H9 (cell line): ENCODE results near the gene KCNIP1. TPM values are rescaled to one million over a fixed set of nuclear protein-coding genes. Genes with fewer than 3 reads are reported as not detected.

Source experiments
- DNase-seq: peaks from one replicate; pipeline ENCODE4 v3.0.0-alpha.2; 2017
- H2AFZ ChIP-seq: one replicate; pipeline ENCODE4 v1.6.1; 2013; ENCODE audit warnings: mild to moderate bottlenecking, low read length, control low read depth, moderate library complexity
- H2AK5ac ChIP-seq: 2 replicates; pipeline ENCODE4 v1.6.1; 2013; ENCODE audit warnings: low read length, control low read depth, mixed read lengths; ENCODE audit not compliant: insufficient read length
- H2BK120ac ChIP-seq: one replicate; pipeline ENCODE4 v1.6.1; 2013; ENCODE audit warnings: low read depth, mild to moderate bottlenecking, low read length, control low read depth, inconsistent platforms; ENCODE audit not compliant: poor library complexity, severe bottlenecking
- H2BK12ac ChIP-seq: 2 replicates; pipeline ENCODE4 v1.6.1; 2013; ENCODE audit warnings: low read length, control low read depth, mixed read lengths, low read depth; ENCODE audit not compliant: insufficient read length
- H2BK15ac ChIP-seq: 2 replicates; pipeline ENCODE4 v1.6.1; 2013; ENCODE audit warnings: low read depth, low read length, control low read depth
- H2BK20ac ChIP-seq: one replicate; pipeline ENCODE4 v1.6.1; 2013; ENCODE audit warnings: low read depth, mild to moderate bottlenecking, low read length, control low read depth, inconsistent platforms; ENCODE audit not compliant: poor library complexity, severe bottlenecking
- H2BK5ac ChIP-seq: 2 replicates; pipeline ENCODE4 v1.6.1; 2013; ENCODE audit warnings: low read length, control low read depth, mixed read lengths; ENCODE audit not compliant: insufficient read length
- H3K14ac ChIP-seq: 2 replicates; pipeline ENCODE4 v1.6.1; 2013; ENCODE audit warnings: low read length, control low read depth; ENCODE audit not compliant: insufficient read depth
- H3K18ac ChIP-seq: 2 replicates; pipeline ENCODE4 v1.6.1; 2013; ENCODE audit warnings: low read depth, mild to moderate bottlenecking, mixed read lengths, low read length, control low read depth; ENCODE audit not compliant: insufficient read length
- H3K23ac ChIP-seq: 2 replicates; pipeline ENCODE4 v1.6.1; 2013; ENCODE audit warnings: low read length, control low read depth, mixed read lengths, low read depth; ENCODE audit not compliant: insufficient read length
- H3K23me2 ChIP-seq: 2 replicates; pipeline ENCODE4 v1.6.1; 2013; ENCODE audit warnings: low read depth, mild to moderate bottlenecking, mixed read lengths, low read length, control low read depth; ENCODE audit not compliant: insufficient read length, poor library complexity, severe bottlenecking
- H3K27ac ChIP-seq: 2 replicates; pipeline ENCODE4 v1.5.1; 2013; ENCODE audit warnings: low read length, control low read depth, mixed read lengths, low read depth; ENCODE audit not compliant: insufficient read length
- H3K27me3 ChIP-seq: 2 replicates; pipeline ENCODE4 v1.6.1; 2013; ENCODE audit warnings: low read length, control low read depth, inconsistent platforms; ENCODE audit not compliant: insufficient read depth
- H3K4ac ChIP-seq: 2 replicates; pipeline ENCODE4 v1.6.1; 2013; ENCODE audit warnings: low read depth, mild to moderate bottlenecking, control low read depth, inconsistent platforms, low read length, moderate library complexity
- H3K4me1 ChIP-seq: 2 replicates; pipeline ENCODE4 v1.6.1; 2013; ENCODE audit warnings: low read length, control low read depth, inconsistent platforms; ENCODE audit not compliant: insufficient read depth
- H3K4me2 ChIP-seq: 2 replicates; pipeline ENCODE4 v1.6.1; 2013; ENCODE audit warnings: low read length, control low read depth, mixed read lengths; ENCODE audit not compliant: insufficient read length, insufficient read depth
- H3K56ac ChIP-seq: 2 replicates; pipeline ENCODE4 v1.6.1; 2013; ENCODE audit warnings: low read depth, mild to moderate bottlenecking, mixed read lengths, low read length, control low read depth; ENCODE audit not compliant: insufficient read length
- H3K79me1 ChIP-seq: 2 replicates; pipeline ENCODE4 v1.6.1; 2013; ENCODE audit warnings: low read depth, mild to moderate bottlenecking, moderate library complexity, low read length, control low read depth, inconsistent platforms; ENCODE audit not compliant: insufficient read depth, poor library complexity, severe bottlenecking
- H3K79me2 ChIP-seq: 2 replicates; pipeline ENCODE4 v1.6.1; 2013; ENCODE audit warnings: low read length, control low read depth, inconsistent platforms; ENCODE audit not compliant: insufficient read depth
- H3K9ac ChIP-seq: 2 replicates; pipeline ENCODE4 v1.6.1; 2013; ENCODE audit warnings: low read length, control low read depth, mixed read lengths; ENCODE audit not compliant: insufficient read length; ENCODE audit errors: extremely low read depth
- H3K9me3 ChIP-seq: one replicate; pipeline ENCODE4 v1.6.1; 2013; ENCODE audit warnings: low read depth, low read length, inconsistent platforms; ENCODE audit not compliant: control insufficient read depth
- H3T11ph ChIP-seq: one replicate; pipeline ENCODE4 v1.6.1; 2013; ENCODE audit warnings: mild to moderate bottlenecking, low read length, control low read depth, inconsistent platforms
- H4K20me1 ChIP-seq: one replicate; pipeline ENCODE4 v1.6.1; 2013; ENCODE audit not compliant: control insufficient read depth, insufficient read length, insufficient read depth
- H4K5ac ChIP-seq: 2 replicates; pipeline ENCODE4 v1.6.1; 2013; ENCODE audit warnings: low read depth, mild to moderate bottlenecking, mixed read lengths, low read length, control low read depth; ENCODE audit not compliant: insufficient read length
- H4K8ac ChIP-seq: replicated peaks from 2 replicates; pipeline ENCODE4 v1.6.1; 2013; ENCODE audit warnings: low read length, control low read depth, mixed read lengths, low read depth; ENCODE audit not compliant: insufficient read length
- H4K91ac ChIP-seq: 2 replicates; pipeline ENCODE4 v1.6.1; 2013; ENCODE audit warnings: low read depth, mild to moderate bottlenecking, moderate library complexity, mixed read lengths, low read length, control low read depth; ENCODE audit not compliant: insufficient read length
- H3K27ac Mint-ChIP-seq, 3 experiments: 2 replicates in 2 of 3; 3 replicates in 1 of 3; pipeline ENCODE4 v1.8.0; 2020 to 2021; ENCODE audit warnings: mixed read lengths in 3 of 3, mild to moderate bottlenecking in 1 of 3, moderate library complexity in 1 of 3
- H3K27me3 Mint-ChIP-seq: 2 replicates; pipeline ENCODE4 v1.8.0; 2021; ENCODE audit warnings: low read depth, mild to moderate bottlenecking, moderate library complexity, mixed read lengths
- H3K36me3 Mint-ChIP-seq, 3 experiments: 2 replicates in 2 of 3; 3 replicates in 1 of 3; pipeline ENCODE4 v1.8.0; 2020 to 2021; ENCODE audit warnings: low read depth in 3 of 3, mixed read lengths in 3 of 3; ENCODE audit not compliant: insufficient read depth in 1 of 3
- H3K4me1 Mint-ChIP-seq, 2 experiments: 2 replicates each; pipeline ENCODE4 v1.8.0; 2020; ENCODE audit warnings: mixed read lengths in 2 of 2
- H3K4me3 Mint-ChIP-seq, 2 experiments: 2 replicates in 1 of 2; 3 replicates in 1 of 2; pipeline ENCODE4 v1.8.0; 2020 to 2021; ENCODE audit warnings: mild to moderate bottlenecking in 2 of 2, mixed read lengths in 2 of 2, moderate library complexity in 1 of 2
- H3K9me3 Mint-ChIP-seq, 2 experiments: 2 replicates in 1 of 2; 3 replicates in 1 of 2; pipeline ENCODE4 v1.8.0; 2020; ENCODE audit warnings: mild to moderate bottlenecking in 2 of 2, mixed read lengths in 2 of 2, moderate library complexity in 1 of 2
- CTCF ChIP-seq: fragments of 200-600 bp; sonication (generic); conservative IDR thresholded peaks from 3 replicates; pipeline ENCODE4 v1.8.0; 2021; ENCODE audit warnings: antibody characterized with exemption, mild to moderate bottlenecking
- WGBS: extraction: QIAGEN DNeasy Blood & Tissue Kit; methylation state at CpG from one replicate; pipeline ENCODE4 v1.1.7; 2013; ENCODE audit warnings: missing lambda C conversion rate, low lambda C conversion rate, mixed read lengths; ENCODE audit not compliant: insufficient read length; ENCODE audit errors: extremely low coverage; 5-methylcytosine and 5-hydroxymethylcytosine counted together
- total RNA-seq: library from RNA; stranded (reverse); gene quantifications from 2 replicates; pipeline ENCODE4 v1.2.1, GENCODE V29; 2021

The KCNIP1 gene
- total RNA-seq, 1 experiment from 2014 or later = 0.63 TPM

- H3K23ac ChIP-seq = no peak overlapping the region
- no peak overlapping the region for H3K9ac ChIP-seq
- no peak overlapping the region for H2BK120ac ChIP-seq
- H2AK5ac ChIP-seq = no peak overlapping the region
- no peak overlapping the region for H2BK5ac ChIP-seq
- H2BK15ac ChIP-seq = no peak overlapping the region
- no peak for DNase-seq
- Mint-ChIP-seq H3K4me1 (peaks cover 16 to 21% of the 10 kb centered on the region in 2 experiments), H3K9me3 (no peaks in the 10 kb centered on the region), H3K36me3 (no peaks in the 10 kb centered on the region), H3K27ac (no peak overlapping the region; a peak in 1 of 7 replicates), H3K27me3 (peaks cover 22% of the 10 kb centered on the region), H3K4me3 (no peak overlapping the region)
- no peak overlapping the region for H3K56ac ChIP-seq
- no peak overlapping the region for H4K91ac ChIP-seq
- H2BK20ac ChIP-seq = no peak overlapping the region
- no peaks in the 10 kb centered on the region for H3K79me2 ChIP-seq
- H3T11ph ChIP-seq = no peak overlapping the region
- no peak overlapping the region for H2BK12ac ChIP-seq
- TF ChIP-seq CTCF = no peak
- H3K9me3 ChIP-seq = no peaks in the 10 kb centered on the region
- WGBS = no CpG with 5 or more reads among the region's 13 CpGs
- H2AFZ ChIP-seq = no peak overlapping the region
- H3K4me2 ChIP-seq = no peak overlapping the region
- no peak overlapping the region for H4K8ac ChIP-seq
- no peak overlapping the region for H3K4ac ChIP-seq
- H3K23me2 ChIP-seq = no peaks in the 10 kb centered on the region
- no peak overlapping the region for H3K18ac ChIP-seq
- no peak overlapping the region for H4K5ac ChIP-seq
- no peak overlapping the region for H3K27ac ChIP-seq
- no peaks in the 10 kb centered on the region for H3K4me1 ChIP-seq
- H3K79me1 ChIP-seq = no peaks in the 10 kb centered on the region
- H3K27me3 ChIP-seq = no peaks in the 10 kb centered on the region
- H4K20me1 ChIP-seq = no peaks in the 10 kb centered on the region
- H3K14ac ChIP-seq = no peak overlapping the region
Measured at GRCh38 chr5:170626507-170627150, 122.8 kb downstream of the KCNIP1 start.
